ENCODE results near the gene ZPLD1.

Gene ZPLD1

DNA sequence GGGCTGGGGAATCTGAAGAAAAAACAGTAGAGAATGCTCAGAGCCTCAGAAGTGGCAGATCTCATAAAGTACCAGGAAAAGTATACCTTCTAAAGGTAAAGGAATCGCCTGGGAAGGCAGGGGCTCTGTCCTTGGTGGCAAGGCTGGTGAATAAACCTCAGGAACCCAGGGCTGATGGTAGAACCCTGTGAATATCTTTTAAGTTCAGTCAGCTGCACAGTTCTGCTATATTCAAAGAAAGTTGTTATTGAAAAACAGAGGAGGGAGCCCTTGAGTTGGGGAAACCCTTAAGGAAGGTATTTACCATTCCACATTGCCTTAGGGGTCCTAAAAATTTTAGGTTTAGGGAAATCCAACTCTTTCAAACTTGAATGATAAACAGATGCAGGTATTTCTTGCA lies 31.2 kb downstream of the ZPLD1 start:
- no peak for DNase-seq (ENCODE audit: low spot score)

DNA sequence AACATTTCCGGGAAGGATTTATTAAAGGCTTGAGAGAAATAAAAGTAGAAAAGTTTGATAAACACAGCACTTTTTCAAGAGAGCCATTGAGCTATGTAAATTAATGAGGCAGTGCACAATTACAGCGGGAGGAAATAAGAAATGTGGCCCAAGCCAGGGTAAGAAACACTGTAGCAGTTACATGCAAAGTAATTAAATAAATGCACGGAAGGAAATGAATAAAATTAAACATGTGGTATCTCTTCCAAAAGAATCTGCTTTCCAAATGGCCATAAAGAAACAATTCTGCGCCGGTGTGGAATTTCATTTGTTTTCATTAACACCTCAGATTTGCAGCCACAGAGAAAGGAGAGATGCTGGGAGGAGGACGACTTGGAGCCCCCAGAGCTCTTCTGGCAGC lies 35.3 kb downstream of the ZPLD1 start:
- no peak for DNase-seq (ENCODE audit: low spot score)

DNA sequence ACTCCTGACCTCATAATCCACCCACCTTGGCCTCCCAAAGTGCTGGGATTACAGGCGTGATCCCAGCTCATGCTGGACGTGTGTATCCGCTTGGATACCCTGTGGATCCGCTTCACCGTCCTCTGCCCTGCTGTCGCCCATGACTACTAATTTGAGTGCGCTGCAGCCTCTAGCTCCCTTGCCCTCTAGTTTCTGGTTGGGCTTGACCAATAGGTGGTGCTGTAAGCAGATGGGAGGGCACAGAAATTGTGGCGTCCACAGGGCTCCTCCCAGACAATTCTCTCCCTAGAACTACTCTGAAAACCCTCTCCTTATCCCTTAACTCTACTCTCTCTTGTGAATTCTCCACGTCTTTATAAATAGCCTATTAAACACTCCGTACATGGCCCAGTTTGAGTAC lies 36.2 kb downstream of the ZPLD1 start:
- DNase-seq (ENCODE audit: low spot score), result no peak

DNA sequence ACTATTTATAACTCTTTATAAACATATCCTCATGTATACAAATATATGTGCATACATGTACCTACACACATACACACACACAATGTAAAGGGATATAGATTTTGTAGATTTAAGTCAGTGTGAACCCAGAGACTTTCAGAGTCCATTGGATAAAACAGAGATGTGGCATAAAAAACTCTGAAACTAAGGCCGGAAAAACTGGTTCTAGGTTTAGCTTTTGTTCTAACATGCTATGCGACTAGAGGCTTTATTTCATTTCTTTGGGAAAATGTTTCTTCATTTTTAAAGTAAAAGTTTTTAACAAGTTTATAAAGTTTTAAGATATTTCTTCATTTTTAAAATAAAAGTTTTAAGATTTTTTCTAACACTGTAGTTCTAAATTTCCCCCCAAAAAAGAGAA lies 36.7 kb downstream of the ZPLD1 start:
- no peak for DNase-seq (ENCODE audit: low spot score)

DNA sequence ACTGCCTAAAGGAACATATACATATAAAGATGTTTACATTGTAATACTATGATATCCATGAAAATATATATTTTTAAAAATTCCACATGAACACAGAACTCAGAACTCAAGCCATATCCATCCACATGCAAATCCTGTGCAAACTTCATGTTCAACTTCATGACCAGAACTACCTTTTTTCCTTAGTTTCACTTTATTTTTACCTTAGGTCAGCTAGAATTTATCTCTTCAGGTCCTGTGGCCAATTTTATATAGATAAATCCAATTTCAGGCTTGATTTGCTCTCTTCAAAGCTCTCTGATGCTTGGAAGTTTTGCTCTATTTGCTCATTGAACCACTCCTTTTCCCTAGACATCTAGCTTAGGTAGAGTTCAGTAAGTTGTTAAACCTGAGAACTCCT lies 38.8 kb downstream of the ZPLD1 start:
- DNase-seq (ENCODE audit: low spot score), result no peak

DNA sequence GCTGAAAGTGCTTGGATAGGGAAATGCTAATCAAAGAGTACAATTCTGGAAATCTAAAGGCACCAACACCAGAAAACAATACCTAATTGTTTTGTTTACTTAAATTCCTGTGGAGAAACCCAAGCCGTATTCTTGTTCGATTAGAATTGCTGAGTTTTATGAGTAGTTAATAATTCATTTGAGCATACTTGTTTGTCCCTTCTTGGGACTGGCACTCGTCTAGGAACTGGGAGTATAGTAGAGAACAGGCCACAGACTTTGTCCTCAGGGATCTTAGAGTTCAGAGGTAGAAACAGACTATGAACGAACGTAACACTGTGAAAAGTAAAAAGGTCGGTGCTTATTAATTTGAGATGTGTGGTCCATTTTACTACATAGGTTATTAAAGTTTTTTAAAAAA lies 39.4 kb downstream of the ZPLD1 start:
- no peak for DNase-seq (ENCODE audit: low spot score)

DNA sequence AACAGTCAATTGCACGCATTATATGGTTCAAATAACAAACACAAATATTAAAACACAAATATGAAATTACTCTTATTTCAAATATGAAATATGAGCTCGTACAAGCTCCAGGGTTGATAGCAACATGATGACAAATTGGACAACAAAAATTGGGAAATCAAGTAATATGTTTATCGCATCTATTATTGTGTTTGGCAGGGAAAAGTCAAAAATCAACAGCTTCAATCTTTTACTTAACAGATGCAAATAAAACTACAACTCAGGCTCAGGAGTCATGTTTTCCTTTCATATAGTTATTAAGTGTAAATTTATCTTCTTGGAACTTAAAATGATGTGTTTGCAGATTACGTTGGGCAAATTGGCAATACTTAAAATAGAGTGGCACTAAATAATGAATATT lies 41.4 kb downstream of the ZPLD1 start:
- DNase-seq (ENCODE audit: low spot score), result no peak

DNA sequence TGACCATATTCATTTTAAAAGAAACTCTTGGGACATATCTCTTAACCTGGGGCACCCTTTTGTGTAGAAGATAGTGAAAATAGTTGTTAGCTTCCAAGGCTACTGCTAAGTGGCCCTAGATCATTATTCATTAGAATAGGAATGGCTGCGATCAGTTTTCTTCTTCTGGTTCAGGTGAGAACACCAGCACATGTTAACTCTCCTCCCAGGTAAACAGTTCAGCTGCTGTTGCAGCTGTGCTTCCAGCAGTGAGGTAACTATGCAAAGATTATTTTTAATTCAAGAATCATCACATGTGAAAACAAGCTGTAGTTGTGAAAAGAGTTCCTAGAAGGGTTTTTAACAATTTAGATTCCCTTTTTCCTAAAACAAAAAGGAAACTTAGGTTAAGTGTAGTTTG lies 43.3 kb downstream of the ZPLD1 start:
- no peak for DNase-seq (ENCODE audit: low spot score)

DNA sequence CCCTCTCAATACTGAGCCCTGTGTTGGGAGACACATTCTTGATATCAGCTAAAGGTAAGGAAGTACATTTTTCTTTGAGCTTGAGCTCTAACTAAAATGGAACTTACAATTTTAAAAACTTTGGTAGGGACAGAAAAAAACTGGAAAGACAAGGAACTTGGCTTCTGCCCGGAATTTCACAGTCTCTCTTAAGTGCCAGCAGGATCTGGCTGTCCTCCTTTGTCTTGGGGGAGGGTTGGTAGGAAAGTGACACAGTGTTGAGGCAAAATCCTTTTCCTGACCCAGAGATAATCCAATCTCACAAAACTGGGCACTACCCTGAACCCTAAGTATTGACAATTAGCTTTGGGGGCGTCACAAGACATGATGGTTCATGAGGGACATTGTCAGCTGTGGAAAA lies 45.3 kb downstream of the ZPLD1 start:
- no peak for DNase-seq (ENCODE audit: low spot score)

DNA sequence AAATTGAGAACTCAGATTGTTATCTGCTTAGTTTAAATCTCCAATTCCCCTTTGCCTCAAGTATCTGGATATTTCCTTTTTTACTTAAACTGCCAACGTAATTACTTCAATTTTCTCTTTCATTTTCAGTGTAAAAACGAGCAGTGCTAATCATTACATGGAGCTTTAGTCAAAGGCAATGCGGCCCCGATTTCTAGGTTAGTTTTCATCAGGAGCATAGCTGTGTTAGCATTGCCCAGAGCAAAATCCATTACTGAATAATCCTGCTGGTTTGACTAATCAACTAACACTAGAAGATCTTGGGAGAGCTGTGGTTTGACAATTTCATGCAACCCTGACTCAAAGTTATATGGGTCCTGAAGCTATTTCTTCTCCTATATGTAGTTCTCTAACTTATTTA lies 46.2 kb downstream of the ZPLD1 start:
- no peak for DNase-seq (ENCODE audit: low spot score)

DNA sequence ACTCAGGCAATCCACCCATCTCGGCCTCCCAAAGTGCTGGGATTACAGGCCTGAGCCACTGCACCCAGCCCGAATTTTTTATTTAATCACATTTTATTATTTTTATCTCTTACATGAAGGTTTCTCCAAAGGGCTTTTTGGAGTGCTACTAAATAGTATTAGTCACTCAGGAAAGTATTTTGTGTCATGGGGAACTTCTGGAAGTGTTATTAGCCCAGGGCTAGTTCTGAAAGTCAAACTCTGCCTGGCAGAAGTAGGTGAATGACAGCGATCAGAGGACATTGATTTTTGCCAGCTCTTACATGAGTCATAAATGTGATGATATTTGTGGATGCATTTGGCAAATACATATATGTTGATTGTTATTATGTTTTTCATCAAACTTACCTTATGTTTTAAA lies 48.7 kb downstream of the ZPLD1 start:
- DNase-seq (ENCODE audit: low spot score), result no peak

DNA sequence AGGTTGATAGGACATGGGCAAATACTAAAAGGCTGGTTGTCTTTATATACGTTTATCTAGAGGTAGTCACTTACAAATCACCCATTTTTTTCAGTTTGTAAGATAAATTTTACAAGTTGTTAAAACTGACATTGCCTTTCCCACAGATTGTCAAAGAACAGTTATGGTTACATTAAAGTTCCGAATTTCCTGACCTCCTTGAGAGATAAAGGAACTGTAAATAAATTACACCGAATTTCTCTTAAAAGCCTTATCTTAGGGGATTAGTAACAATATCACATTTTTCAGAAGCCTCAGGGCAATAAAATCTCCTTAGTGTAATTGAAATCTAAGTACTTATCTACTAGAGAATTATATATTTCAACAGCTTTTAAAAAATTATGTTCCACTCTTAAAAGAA lies 49.5 kb downstream of the ZPLD1 start:
- no peak for DNase-seq (ENCODE audit: low spot score)

DNA sequence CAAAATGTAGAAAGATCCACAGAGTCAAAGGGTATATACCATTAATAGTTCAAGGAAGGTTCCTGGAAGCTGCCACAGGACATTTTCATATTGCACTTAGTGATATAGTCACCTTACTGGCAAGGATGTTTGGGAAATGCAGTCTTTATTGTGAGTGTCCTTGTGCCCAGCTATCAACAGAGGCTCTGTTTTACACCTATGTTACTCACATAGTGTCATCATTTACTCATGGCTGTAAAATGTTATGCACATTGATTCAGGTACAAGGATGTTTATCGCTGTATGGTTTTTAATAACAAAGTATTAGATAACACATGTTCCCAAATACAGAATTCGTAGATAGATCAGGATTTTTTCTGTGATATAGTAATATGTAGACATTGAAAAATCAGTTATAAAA lies 50.9 kb downstream of the ZPLD1 start:
- no peak for DNase-seq (ENCODE audit: low spot score)

DNA sequence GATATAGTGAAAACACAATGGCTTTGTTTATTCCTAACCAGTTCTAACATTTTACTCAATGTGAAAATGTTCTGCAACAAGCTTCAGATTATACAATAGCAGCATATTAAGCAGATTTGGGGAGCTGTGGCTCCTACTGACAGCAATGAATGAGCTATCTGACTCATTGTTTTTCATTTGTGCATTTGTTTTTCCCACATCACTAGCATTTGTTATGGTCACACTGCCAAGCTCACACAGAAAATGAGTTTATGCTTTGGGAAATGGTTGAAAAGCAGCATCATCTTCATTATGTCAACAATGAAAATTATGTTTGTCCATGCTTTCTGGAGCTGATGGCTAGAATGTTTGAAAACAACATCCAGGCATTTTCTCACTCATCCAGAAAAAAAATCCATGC lies 53.5 kb downstream of the ZPLD1 start:
- DNase-seq (ENCODE audit: low spot score), result no peak

DNA sequence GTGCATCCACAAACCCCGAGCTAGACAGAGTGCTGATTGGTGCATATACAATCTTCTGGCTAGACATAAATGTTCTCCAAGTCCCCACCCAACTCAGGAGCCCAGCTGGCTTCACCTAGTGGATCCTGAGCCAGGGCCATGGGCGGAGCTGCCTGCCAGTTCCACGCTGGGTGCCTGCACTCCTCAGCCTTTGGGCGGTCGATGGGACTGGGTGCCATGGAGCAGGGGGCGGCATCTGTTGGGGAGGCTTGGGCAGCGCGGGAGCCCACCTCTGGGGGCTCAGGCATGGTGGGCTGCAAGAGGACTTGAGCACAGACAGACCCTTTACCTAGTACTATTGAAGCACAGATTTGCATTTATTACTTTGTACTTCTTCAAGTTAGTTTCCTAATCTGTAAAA lies 57.5 kb downstream of the ZPLD1 start:
- DNase-seq (ENCODE audit: low spot score), result no peak

DNA sequence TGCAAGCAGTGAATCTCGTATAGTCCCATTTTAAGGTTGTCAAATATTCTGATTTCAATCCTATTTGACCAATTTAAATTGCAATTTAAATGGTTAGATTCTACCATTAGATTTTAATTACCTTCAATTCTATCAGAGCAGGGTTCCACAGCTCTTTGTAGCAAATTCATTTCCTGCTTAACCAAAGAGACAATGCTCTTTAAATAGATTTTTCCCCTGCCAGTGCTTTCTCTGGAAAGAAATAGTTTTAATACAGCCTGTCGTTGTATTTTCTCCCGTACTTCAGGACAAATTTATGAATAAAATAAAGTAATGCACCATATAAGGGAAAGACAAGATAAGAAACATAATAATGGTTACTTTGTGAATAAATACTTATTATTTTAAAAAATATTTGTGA lies 62.8 kb downstream of the ZPLD1 start:
- no peak for DNase-seq (ENCODE audit: low spot score)

DNA sequence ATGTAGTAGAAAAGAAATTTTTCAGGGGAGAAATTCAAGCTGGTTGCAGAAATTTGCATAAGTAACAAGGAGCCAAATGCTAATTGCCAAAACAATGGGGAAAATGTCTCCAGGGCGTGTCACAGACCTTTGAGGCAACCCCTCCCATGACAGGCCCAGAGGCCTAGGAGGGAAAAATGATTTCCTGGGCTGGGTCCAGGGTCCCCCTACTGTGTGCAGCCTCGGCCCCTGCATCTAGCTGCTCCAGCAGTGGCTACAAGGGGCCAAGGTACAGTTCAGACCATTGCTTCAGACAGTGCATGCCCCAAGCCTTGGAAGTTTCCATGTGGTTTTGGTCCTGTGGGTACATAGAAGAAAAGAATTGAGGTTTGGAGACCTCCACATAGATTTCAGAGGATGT lies 70.7 kb downstream of the ZPLD1 start:
- DNase-seq (ENCODE audit: low spot score), result no peak

DNA sequence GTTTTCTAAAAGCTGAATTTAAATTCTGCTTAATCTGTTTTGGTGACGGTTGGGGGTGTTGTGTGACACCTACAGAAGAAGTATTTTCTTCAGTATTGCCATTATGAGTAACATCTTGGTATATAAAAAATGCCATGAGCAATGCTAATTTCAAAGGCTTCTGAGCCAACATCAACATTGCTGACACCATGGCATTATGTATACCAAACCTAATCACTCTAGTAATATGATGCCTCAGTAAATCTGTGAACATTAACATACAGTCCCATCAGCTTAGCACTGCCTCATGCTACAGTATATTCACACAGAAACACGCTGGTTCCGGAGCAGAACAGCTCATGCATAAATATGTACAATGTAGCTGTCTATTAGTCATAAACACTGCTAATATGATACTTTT lies 75.8 kb downstream of the ZPLD1 start:
- DNase-seq (ENCODE audit: low spot score), result no peak

DNA sequence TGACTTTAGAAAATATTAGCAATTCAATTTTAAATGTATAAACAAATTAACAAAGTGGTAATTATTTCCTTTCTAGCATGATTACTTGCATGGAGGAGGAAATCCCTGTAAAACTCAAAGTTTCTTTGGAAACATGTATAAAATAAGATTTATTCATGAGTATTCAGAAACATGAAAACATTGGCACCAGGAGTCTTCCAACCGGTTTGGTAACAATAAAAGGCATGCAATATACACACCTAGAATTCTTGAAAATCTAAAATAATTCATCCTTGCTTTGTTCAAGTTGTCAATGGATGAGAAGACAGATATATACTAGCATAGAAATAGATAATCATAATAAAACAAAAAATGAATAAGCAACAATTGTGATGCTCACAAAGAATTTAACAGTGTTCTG lies 76.4 kb downstream of the ZPLD1 start:
- no peak for DNase-seq (ENCODE audit: low spot score)

DNA sequence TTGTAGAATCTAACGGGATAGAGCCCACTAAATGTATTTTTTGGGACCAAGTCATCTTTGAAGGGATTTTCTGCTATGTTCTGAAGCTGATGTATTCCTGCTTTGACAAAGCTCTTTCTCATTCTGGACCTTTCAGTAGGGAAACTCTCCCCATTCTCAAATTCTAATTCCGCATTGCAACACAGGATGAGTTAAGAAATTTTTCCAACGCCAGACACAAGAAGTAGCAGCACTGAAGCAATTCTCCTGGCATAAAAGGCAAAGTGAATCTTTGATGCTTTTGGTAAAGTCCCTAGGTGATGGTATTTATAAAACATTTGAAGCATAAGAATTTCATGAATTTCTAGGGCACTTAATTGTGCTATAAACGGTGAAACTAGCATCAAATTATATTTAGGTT lies 76.8 kb downstream of the ZPLD1 start:
- no peak for DNase-seq (ENCODE audit: low spot score)

DNA sequence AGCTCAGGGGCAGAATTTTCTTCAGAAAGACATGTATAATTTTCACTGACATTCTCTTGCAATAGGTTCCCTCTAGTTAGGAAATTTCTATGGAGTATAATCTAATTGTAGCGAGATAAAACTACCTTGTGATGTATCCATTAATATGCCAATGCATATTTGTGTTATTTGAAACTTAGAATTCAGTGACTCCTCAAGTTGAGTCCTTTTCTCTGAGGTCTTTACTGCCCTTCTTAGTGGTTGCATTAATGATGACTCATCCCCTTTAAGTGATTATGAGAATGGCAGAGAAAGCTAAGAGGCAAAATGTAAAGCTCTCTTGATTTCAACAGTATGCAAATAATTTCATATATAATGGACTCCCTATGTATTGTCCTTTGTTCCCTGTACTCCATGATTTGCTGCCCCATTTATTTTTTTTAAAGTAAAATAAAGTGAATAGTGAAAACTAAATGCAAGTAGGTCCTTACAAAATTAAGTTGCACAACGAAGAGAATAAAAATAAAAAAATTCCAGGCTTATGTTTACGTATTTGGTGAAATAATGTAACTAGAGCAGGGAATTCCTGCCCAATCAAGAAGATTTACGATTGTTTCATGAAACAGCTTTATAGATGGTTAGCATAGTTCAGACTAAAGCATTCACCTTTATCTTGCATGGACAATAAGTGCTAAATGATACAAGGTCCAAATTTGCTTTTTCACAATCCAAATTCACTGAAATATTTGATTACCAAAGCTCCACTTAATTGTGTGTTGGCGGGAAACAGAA lies 78.1 kb downstream of the ZPLD1 start:
- DNase-seq (ENCODE audit: low spot score), result no peak

DNA sequence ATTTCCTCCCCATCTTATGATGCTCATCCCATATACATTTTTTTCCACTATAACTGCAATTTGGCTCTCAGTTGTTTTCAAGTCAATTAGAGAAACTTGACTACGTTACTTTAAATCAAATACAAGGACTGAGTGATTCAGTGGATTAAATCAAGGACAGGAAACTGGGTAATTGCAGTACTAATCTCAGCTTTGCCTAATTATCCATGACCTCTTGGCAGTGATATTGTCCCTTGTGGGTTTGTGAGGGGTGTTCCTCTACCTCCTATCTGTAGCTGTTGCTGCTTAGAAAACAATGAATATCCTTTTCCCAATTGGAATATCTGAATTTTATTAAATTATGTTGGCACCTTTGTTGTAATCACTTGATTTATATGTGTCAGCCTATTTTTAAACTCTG lies 79.4 kb downstream of the ZPLD1 start:
- DNase-seq (ENCODE audit: low spot score), result no peak

DNA sequence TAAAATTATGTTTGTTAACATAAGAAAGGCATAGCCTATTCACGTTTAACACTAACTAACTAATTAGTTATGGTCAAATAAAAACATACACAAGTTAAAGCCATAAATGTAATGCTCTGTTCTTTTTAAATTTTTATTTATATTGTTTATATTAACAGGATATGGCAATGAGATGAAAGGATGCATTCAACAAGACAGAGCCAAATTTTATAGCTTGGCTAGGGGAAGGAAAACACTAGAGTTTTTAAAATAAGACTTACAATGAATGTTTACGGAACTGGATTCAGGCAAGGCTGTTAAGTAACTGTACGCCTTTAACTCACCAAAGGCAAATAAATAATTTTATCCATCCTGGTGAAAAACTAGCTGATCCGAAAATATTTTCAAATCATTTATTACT lies 86.4 kb downstream of the ZPLD1 start:
- no peak for DNase-seq (ENCODE audit: low spot score)

DNA sequence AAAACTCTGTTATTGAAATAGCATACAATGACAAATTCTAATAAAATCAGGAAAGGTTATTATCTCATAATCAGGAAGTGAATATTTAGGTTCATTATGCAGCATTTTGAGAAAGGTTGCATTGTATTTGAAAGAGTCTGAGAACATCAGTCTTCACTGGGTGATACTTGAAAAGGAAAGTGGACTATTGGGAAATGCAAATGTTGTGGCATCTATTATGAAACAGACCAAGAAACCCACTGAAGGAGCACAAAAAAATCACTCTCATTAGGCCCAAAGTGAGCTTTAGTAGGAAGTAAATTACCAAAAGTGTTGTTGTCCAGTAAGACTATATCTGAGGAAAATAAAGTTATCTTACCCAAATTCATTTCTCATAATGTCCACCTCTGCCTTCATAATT lies 90.8 kb downstream of the ZPLD1 start:
- DNase-seq (ENCODE audit: low spot score), result no peak

DNA sequence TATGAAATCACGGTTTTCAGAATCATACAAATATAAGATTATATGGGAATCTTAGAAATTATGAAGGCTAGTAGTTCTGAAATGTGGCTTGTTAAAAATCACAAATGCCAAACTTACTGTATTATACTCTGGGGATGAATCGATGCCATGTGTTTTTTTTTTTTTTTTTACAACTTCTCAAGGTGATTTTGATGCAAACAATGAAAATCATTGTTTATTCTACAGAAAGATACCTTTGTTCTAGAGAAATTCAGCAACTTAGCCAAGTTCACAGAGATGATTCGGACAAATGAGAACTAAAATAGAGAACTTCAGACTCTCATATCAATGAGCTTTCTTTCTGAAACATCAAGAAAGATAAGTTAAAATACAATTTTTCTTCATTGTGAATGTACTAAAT lies 92.0 kb downstream of the ZPLD1 start:
- no peak for DNase-seq (ENCODE audit: low spot score)

Measured in globus pallidus (tissue), 1 donor.